HEK293 (cell line): ENCODE results near the gene TRA2B.

Source experiments
- CTCF ChIA-PET: fragments of 350-600 bp; formaldehyde crosslinking; extraction: SDS; loops from one replicate; lab custom pipeline; 2021; ENCODE audit warnings: antibody characterized with exemption; lab: Yijun Ruan, JAX
- POLR2A ChIA-PET: fragments of 300-600 bp; formaldehyde crosslinking; extraction: SDS; loops from one replicate; lab custom pipeline; 2020; ENCODE audit warnings: antibody characterized with exemption, inconsistent platforms; lab: Yijun Ruan, JAX
- H3K27ac ChIP-seq: fragments of 200-500 bp; sonication (Bioruptor generic); 2 replicates; pipeline ENCODE4 v1.5.1; 2014; ENCODE audit warnings: low read depth, low read length, control low read depth, inconsistent platforms; ENCODE audit errors: extremely low read depth
- H3K36me3 ChIP-seq, 2 experiments: fragments of 200-500 bp in 1 of 2; sonication (Bioruptor generic) in 1 of 2; 1 replicate in 1 of 2; 2 replicates in 1 of 2; pipeline ENCODE4 v1.5.1; 2014 to 2017; ENCODE audit warnings: inconsistent platforms in 2 of 2, low read length in 2 of 2; ENCODE audit not compliant: control insufficient read depth in 2 of 2, insufficient read depth in 1 of 2
- H3K4me1 ChIP-seq: fragments of 200-500 bp; sonication (Bioruptor generic); 2 replicates; pipeline ENCODE4 v1.5.1; 2014; ENCODE audit warnings: mild to moderate bottlenecking, low read length, inconsistent platforms; ENCODE audit not compliant: control insufficient read depth, insufficient read depth
- H3K4me3 ChIP-seq: 2 replicates; pipeline ENCODE4 v1.5.1; 2011; ENCODE audit warnings: low read depth, mild to moderate bottlenecking, control low read depth, low read length, moderate library complexity
- H3K9me3 ChIP-seq: fragments of 200-500 bp; sonication (Bioruptor generic); 2 replicates; pipeline ENCODE4 v1.5.1; 2014; ENCODE audit warnings: low read depth, low read length, inconsistent platforms; ENCODE audit not compliant: control insufficient read depth, insufficient read depth
- GLI4 ChIP-seq: fragments of 450-650 bp; formaldehyde crosslinking; IDR thresholded peaks from 2 replicates; pipeline ENCODE4 v1.5.1; 2016; ENCODE audit warnings: missing biosample characterization, missing genetic modification characterization
- HOXC10 ChIP-seq: sonication (generic); formaldehyde crosslinking; IDR thresholded peaks from 2 replicates; pipeline ENCODE4 v1.8.1; 2023; ENCODE audit warnings: mild to moderate bottlenecking, missing genetic modification reagents
- KLF16 ChIP-seq: fragments of 450-650 bp; formaldehyde crosslinking; IDR thresholded peaks from 2 replicates; pipeline ENCODE4 v1.5.1; 2017; ENCODE audit warnings: missing biosample characterization, missing genetic modification characterization
- MYNN ChIP-seq: fragments of 450-650 bp; formaldehyde crosslinking; IDR thresholded peaks from 2 replicates; pipeline ENCODE4 v1.5.1; 2016; ENCODE audit warnings: missing biosample characterization, missing genetic modification characterization, borderline replicate concordance
- OSR2 ChIP-seq: fragments of 450-650 bp; formaldehyde crosslinking; IDR thresholded peaks from 2 replicates; pipeline ENCODE4 v1.5.1; 2016; ENCODE audit warnings: missing biosample characterization, missing genetic modification characterization
- ZFHX2 ChIP-seq: fragments of 450-650 bp; formaldehyde crosslinking; conservative IDR thresholded peaks from 2 replicates; pipeline ENCODE4 v1.5.1; 2016; ENCODE audit warnings: missing biosample characterization, missing genetic modification characterization
- ZIC2 ChIP-seq: fragments of 450-650 bp; formaldehyde crosslinking; IDR thresholded peaks from 2 replicates; pipeline ENCODE4 v1.5.1; 2016; ENCODE audit warnings: missing biosample characterization, missing genetic modification characterization
- ZNF133 ChIP-seq: fragments of 450-650 bp; formaldehyde crosslinking; IDR thresholded peaks from 2 replicates; pipeline ENCODE4 v1.5.1; 2016; ENCODE audit warnings: missing biosample characterization, missing genetic modification characterization
- ZNF184 ChIP-seq: fragments of 450-650 bp; IDR thresholded peaks from 2 replicates; pipeline ENCODE4 v1.5.1; 2018; ENCODE audit warnings: missing biosample characterization, mild to moderate bottlenecking, missing genetic modification characterization
- ZNF223 ChIP-seq: fragments of 450-650 bp; formaldehyde crosslinking; IDR thresholded peaks from 2 replicates; pipeline ENCODE4 v1.5.1; 2016; ENCODE audit warnings: missing biosample characterization, missing genetic modification characterization
- ZNF24 ChIP-seq: fragments of 450-650 bp; formaldehyde crosslinking; IDR thresholded peaks from 2 replicates; pipeline ENCODE4 v1.5.1; 2016; ENCODE audit warnings: missing biosample characterization, missing genetic modification characterization
- ZNF311 ChIP-seq: fragments of 450-650 bp; formaldehyde crosslinking; IDR thresholded peaks from 2 replicates; pipeline ENCODE4 v1.5.1; 2017; ENCODE audit warnings: missing biosample characterization, missing genetic modification characterization, borderline replicate concordance
- ZNF561 ChIP-seq: fragments of 450-650 bp; IDR thresholded peaks from 2 replicates; pipeline ENCODE4 v1.5.1; 2018; ENCODE audit warnings: missing biosample characterization, missing genetic modification characterization, borderline replicate concordance
- ZNF571 ChIP-seq: fragments of 450-650 bp; formaldehyde crosslinking; IDR thresholded peaks from 2 replicates; pipeline ENCODE4 v1.5.0; 2017; ENCODE audit warnings: missing biosample characterization, missing genetic modification characterization
- ZNF792 ChIP-seq: fragments of 450-650 bp; formaldehyde crosslinking; IDR thresholded peaks from 2 replicates; pipeline ENCODE4 v1.5.1; 2016; ENCODE audit warnings: missing biosample characterization, missing genetic modification characterization
- ZSCAN30 ChIP-seq: fragments of 450-650 bp; IDR thresholded peaks from 2 replicates; pipeline ENCODE4 v1.5.1; 2018; ENCODE audit warnings: missing biosample characterization, mild to moderate bottlenecking, missing genetic modification characterization, moderate library complexity
- TF ChIP-seq, protein P1 (sequence below): fragments of 450-650 bp; formaldehyde crosslinking; conservative IDR thresholded peaks from 2 replicates; pipeline ENCODE4 v1.5.1; 2016; ENCODE audit warnings: low read depth, missing biosample characterization, missing genetic modification characterization
- TF ChIP-seq, protein P2 (sequence below): IDR thresholded peaks from 2 replicates; pipeline ENCODE4 v1.6.1; 2011; ENCODE audit warnings: mild to moderate bottlenecking, low read depth, low read length, borderline replicate concordance
- TF ChIP-seq, protein P3 (sequence below): fragments of 450-650 bp; formaldehyde crosslinking; IDR thresholded peaks from 2 replicates; pipeline ENCODE4 v1.5.1; 2016; ENCODE audit warnings: missing biosample characterization, missing genetic modification characterization
- TF ChIP-seq, protein P4 (sequence below): fragments of 450-650 bp; formaldehyde crosslinking; IDR thresholded peaks from 2 replicates; pipeline ENCODE4 v1.5.1; 2016; ENCODE audit warnings: missing biosample characterization, missing genetic modification characterization

TRA2B gene

DNA sequence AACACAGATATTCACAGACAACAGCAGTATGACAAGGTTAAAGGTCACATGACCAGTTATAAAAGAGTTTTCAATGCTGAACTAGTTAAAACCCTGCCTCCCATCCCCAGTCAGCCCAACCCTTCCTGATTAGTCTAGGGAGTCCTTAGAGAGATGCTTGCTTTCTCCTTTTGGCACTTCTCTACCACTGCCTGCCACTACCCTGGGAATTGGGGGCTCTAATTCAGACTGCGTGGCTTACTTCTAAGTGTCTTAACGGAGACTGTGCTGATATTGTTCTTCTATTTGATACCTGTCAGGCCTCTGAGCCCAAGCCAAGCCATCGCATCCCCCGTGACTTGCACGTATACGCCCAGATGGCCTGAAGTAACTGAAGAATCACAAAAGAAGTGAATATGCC lies 11.7 kb upstream of the TRA2B start (continued):
- TF ChIP-seq ZNF792 (tag by site-specific recombination) (no peak), ZNF184 (tag by site-specific recombination) (no peak)

DNA sequence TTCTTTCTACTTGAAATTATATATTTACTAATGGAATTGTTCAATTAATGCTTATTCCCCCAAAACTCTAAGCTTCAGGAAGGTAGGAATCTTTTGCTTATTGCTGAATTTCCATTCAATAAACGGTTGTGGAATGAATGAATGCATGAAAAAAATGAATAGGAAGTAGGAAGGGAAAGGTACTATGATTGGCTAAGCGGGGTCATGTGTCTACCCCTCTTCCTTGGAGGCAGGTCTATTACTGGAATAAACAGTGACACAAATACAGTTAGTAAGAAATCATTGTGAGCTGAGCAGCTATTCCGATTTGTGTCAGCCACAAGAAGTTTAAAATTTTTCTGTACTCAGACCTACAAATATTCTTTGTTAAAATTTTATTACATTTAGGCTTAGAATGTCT lies 10.5 kb upstream of the TRA2B start:
- H3K4me3 ChIP-seq, result no peak overlapping the region
- no peak overlapping the region for H3K27ac ChIP-seq
- CTCF ChIA-PET, result interaction anchor here (0.7 to 1.2 kb wide), 2 partner anchors 31 to 288 kb away, joined by 3 to 4 read pairs; no protein-coding TSS in a partner anchor
- POLR2A ChIA-PET, result no interaction called here
- no peaks in the 10 kb centered on the region for H3K9me3 ChIP-seq
- no peaks in the 10 kb centered on the region for H3K36me3 ChIP-seq
- TF ChIP-seq ZNF571 (tag by site-specific recombination) (no peak), ZNF223 (no peak), GLI4 (tag by site-specific recombination) (no peak), ZNF184 (tag by site-specific recombination) (no peak), ZNF311 (no peak), ZSCAN30 (tag by site-specific recombination) (no peak), ZNF561 (tag by site-specific recombination) (no peak), ZNF133 (no peak), KLF16 (no peak), ZFHX2 (no peak), MYNN (no peak)
- TF ChIP-seq, protein P1, sequence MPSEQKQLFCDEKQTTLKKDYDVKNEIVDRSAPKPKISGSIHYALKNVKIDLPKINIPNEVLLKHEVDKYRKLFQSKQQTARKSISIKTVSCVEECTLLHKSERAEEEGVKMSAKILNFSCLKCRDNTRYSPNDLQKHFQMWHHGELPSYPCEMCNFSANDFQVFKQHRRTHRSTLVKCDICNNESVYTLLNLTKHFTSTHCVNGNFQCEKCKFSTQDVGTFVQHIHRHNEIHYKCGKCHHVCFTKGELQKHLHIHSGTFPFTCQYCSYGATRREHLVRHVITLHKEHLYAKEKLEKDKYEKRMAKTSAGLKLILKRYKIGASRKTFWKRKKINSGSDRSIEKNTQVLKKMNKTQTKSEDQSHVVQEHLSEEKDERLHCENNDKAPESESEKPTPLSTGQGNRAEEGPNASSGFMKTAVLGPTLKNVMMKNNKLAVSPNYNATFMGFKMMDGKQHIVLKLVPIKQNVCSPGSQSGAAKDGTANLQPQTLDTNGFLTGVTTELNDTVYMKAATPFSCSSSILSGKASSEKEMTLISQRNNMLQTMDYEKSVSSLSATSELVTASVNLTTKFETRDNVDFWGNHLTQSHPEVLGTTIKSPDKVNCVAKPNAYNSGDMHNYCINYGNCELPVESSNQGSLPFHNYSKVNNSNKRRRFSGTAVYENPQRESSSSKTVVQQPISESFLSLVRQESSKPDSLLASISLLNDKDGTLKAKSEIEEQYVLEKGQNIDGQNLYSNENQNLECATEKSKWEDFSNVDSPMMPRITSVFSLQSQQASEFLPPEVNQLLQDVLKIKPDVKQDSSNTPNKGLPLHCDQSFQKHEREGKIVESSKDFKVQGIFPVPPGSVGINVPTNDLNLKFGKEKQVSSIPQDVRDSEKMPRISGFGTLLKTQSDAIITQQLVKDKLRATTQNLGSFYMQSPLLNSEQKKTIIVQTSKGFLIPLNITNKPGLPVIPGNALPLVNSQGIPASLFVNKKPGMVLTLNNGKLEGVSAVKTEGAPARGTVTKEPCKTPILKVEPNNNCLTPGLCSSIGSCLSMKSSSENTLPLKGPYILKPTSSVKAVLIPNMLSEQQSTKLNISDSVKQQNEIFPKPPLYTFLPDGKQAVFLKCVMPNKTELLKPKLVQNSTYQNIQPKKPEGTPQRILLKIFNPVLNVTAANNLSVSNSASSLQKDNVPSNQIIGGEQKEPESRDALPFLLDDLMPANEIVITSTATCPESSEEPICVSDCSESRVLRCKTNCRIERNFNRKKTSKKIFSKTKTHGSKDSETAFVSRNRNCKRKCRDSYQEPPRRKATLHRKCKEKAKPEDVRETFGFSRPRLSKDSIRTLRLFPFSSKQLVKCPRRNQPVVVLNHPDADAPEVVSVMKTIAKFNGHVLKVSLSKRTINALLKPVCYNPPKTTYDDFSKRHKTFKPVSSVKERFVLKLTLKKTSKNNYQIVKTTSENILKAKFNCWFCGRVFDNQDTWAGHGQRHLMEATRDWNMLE, result no peak
- TF ChIP-seq, protein P2, sequence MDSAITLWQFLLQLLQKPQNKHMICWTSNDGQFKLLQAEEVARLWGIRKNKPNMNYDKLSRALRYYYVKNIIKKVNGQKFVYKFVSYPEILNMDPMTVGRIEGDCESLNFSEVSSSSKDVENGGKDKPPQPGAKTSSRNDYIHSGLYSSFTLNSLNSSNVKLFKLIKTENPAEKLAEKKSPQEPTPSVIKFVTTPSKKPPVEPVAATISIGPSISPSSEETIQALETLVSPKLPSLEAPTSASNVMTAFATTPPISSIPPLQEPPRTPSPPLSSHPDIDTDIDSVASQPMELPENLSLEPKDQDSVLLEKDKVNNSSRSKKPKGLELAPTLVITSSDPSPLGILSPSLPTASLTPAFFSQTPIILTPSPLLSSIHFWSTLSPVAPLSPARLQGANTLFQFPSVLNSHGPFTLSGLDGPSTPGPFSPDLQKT, result no peak
- TF ChIP-seq, all 188 proteins: peak for 0
- no peaks in the 10 kb centered on the region for H3K4me1 ChIP-seq

DNA sequence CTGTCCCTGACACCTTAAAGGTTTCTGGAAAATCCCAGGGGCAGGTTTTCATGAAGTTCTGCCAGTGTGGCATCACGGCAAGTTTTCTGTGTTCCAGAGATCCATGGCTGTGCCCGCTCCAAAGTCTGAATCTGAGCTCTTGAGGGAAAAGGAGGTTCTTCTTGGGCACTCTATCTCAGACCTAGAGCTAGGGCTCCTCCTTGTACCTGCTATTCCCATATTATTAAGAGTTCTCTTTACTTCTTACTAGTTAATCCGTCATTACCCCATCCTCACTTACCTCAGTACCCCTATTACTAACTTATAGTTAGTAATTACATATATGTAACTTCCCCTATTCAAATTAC lies 5.9 kb upstream of the TRA2B start:
- Histone ChIP-seq H3K27ac (no peak overlapping the region), H3K4me1 (no peaks in the 10 kb centered on the region), H3K4me3 (no peak overlapping the region), H3K9me3 (no peaks in the 10 kb centered on the region), H3K36me3 (no peaks in the 10 kb centered on the region)
- TF ChIP-seq ZIC2 (no peak), ZNF24 (tag by site-specific recombination) (no peak), HOXC10 (CRISPR knock-in tag) (no peak), OSR2 (tag by site-specific recombination) (no peak)
- TF ChIP-seq, protein P3, sequence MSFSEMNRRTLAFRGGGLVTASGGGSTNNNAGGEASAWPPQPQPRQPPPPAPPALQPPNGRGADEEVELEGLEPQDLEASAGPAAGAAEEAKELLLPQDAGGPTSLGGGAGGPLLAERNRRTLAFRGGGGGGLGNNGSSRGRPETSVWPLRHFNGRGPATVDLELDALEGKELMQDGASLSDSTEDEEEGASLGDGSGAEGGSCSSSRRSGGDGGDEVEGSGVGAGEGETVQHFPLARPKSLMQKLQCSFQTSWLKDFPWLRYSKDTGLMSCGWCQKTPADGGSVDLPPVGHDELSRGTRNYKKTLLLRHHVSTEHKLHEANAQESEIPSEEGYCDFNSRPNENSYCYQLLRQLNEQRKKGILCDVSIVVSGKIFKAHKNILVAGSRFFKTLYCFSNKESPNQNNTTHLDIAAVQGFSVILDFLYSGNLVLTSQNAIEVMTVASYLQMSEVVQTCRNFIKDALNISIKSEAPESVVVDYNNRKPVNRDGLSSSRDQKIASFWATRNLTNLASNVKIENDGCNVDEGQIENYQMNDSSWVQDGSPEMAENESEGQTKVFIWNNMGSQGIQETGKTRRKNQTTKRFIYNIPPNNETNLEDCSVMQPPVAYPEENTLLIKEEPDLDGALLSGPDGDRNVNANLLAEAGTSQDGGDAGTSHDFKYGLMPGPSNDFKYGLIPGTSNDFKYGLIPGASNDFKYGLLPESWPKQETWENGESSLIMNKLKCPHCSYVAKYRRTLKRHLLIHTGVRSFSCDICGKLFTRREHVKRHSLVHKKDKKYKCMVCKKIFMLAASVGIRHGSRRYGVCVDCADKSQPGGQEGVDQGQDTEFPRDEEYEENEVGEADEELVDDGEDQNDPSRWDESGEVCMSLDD (tag by site-specific recombination), result no peak
- TF ChIP-seq, protein P4, sequence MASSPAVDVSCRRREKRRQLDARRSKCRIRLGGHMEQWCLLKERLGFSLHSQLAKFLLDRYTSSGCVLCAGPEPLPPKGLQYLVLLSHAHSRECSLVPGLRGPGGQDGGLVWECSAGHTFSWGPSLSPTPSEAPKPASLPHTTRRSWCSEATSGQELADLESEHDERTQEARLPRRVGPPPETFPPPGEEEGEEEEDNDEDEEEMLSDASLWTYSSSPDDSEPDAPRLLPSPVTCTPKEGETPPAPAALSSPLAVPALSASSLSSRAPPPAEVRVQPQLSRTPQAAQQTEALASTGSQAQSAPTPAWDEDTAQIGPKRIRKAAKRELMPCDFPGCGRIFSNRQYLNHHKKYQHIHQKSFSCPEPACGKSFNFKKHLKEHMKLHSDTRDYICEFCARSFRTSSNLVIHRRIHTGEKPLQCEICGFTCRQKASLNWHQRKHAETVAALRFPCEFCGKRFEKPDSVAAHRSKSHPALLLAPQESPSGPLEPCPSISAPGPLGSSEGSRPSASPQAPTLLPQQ (tag by site-specific recombination), result no peak
- CTCF ChIA-PET, result interaction anchor here (0.5 to 4.1 kb wide), 47 partner anchors 12 to 867 kb away, joined by 3 to 93 read pairs (median 4); partner anchors contain the start of gene CRYGS
- POLR2A ChIA-PET, result interaction anchor here (1.0 kb wide), 1 partner anchor 12 kb away, joined by 3 read pairs; no protein-coding TSS in a partner anchor
